ENCODE results near the gene TDRD15. TPM values are rescaled to one million over a fixed set of nuclear protein-coding genes. Genes with fewer than 3 reads are reported as not detected.

Gene TDRD15
- polyA plus RNA-seq, result not detected in 2 replicates

DNA sequence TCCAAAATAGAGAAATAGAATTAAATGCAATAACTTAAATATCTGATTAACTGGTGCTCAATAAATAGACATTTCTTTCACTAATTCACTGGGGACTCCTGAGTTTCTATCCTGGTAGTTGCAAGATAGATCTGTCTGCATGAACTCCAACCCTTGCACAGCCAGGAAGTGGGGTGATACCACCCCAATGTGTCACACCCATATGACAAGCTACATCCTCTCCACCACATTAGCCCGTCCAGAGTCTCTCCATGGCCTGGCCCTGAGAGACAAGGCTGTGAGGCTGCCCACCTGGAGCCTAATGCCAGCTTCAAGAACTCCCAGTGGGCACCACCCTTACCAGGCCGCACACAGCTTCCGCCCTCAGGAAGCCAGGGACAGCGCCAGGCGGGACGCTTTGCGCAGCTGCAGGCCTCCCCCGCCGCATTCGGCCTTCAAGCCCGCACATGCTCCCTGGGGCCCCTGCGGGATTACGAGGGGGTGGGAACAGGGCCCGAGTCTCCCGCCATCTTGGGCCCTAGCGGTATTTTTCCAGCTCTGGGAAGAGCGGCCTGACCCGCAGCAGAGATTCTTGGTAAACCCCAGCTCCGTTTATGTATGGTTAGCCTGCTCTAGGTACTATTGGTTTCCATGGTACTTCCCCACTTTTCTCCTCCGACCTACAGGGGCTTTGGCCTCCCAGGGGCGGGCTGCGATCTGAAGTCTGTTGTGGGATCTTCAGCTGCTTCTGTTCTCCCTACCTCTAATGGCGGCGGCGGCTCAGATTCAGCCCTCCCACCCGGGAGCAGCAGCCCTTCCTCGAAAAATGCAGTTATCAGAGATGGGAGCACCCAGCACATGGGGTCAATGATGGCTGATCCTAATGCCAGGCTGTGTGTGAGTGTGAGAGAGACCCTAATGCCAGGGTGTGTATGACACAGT lies at the start of gene TDRD15:
Gene TDRD15 (plus strand): TSS at position 496 of the 921 bp plus-strand sequence. CDS start 13,500 bp downstream, outside the sequence.

Other genes starting within 250 kb of the TDRD15 start
- 0.05 TPM in 1 of 2 replicates, not detected in the other for gene APOB, start 79.9 kb upstream of the TDRD15 start, polyA plus RNA-seq